H1 (cell line): ENCODE data around the gene NSL1. TPM values are rescaled to one million over a fixed set of nuclear protein-coding genes. Genes with fewer than 3 reads are reported as not detected.

Experiments used
- CTCF ChIA-PET: fragments of 300-600 bp; sonication (Branson Sonifier 250); formaldehyde crosslinking; loops from one replicate; lab custom pipeline; 2021; ENCODE audit not compliant: partially characterized antibody; lab: Charles Lee
- POLR2A ChIA-PET: fragments of 300-600 bp; sonication (Branson Sonifier 250); formaldehyde crosslinking; loops from one replicate; lab custom pipeline; 2021; ENCODE audit warnings: inconsistent platforms; ENCODE audit not compliant: partially characterized antibody; lab: Charles Lee
- DNase-seq, 2 experiments: peaks; one replicate each; pipeline versions ENCODE4 v3.0.0 to v3.0.0-alpha.2; 2010 to 2022; ENCODE audit warnings: low spot score in 2 of 2, low read depth in 1 of 2, mixed read lengths in 1 of 2
- FAIRE-seq: peaks from 2 replicates; lab custom pipeline; 2011; peaks lifted over from hg19 to GRCh38; lab: Jason Lieb, UNC
- H2AFZ ChIP-seq: 2 replicates; pipeline ENCODE4 v1.8.1; 2012; ENCODE audit warnings: low read length, inconsistent platforms
- H2AK5ac ChIP-seq: 2 replicates; pipeline ENCODE4 v1.6.1; 2013; ENCODE audit warnings: low read depth, low read length
- H2BK120ac ChIP-seq: replicated peaks from 2 replicates; pipeline ENCODE3; 2013; ENCODE audit warnings: low read depth, low read length, inconsistent platforms
- H2BK12ac ChIP-seq: 2 replicates; pipeline ENCODE4 v1.6.1; 2013; ENCODE audit warnings: low read depth, low read length
- H2BK15ac ChIP-seq: 2 replicates; pipeline ENCODE4 v1.6.1; 2013; ENCODE audit warnings: low read length
- H2BK20ac ChIP-seq: 2 replicates; pipeline ENCODE4 v1.6.1; 2013; ENCODE audit warnings: low read length
- H2BK5ac ChIP-seq: 2 replicates; pipeline ENCODE4 v1.6.1; 2013; ENCODE audit warnings: low read depth, low read length
- H3K14ac ChIP-seq: 2 replicates; pipeline ENCODE4 v1.6.1; 2013; ENCODE audit warnings: inconsistent platforms; ENCODE audit not compliant: insufficient read length
- H3K18ac ChIP-seq: 2 replicates; pipeline ENCODE4 v1.6.1; 2013; ENCODE audit warnings: low read length; ENCODE audit errors: extremely low read depth
- H3K23ac ChIP-seq: 2 replicates; pipeline ENCODE4 v1.6.1; 2013; ENCODE audit warnings: inconsistent platforms; ENCODE audit not compliant: insufficient read length
- H3K23me2 ChIP-seq: 2 replicates; pipeline ENCODE4 v1.6.1; 2013; ENCODE audit warnings: low read depth, low read length
- H3K27ac ChIP-seq: 2 replicates; pipeline ENCODE4 v1.6.1; 2011; ENCODE audit warnings: low read depth, low read length, inconsistent platforms
- H3K27me3 ChIP-seq, 4 experiments: replicated peaks in 1 of 4; 1 replicate in 1 of 4; 2 replicates in 3 of 4; pipeline versions ENCODE4 v1.6.1 to v1.8.1; 2011 to 2013; ENCODE audit warnings: low read length in 3 of 4, mild to moderate bottlenecking in 3 of 4, inconsistent platforms in 2 of 4, mixed read lengths in 2 of 4, moderate library complexity in 1 of 4; ENCODE audit not compliant: control insufficient read depth in 3 of 4, insufficient read depth in 3 of 4; ENCODE audit errors: extremely low read depth in 1 of 4
- H3K36me3 ChIP-seq, 4 experiments: 2 replicates each; pipeline versions ENCODE4 v1.6.1 to v1.8.1; 2011 to 2013; ENCODE audit warnings: mild to moderate bottlenecking in 4 of 4, low read length in 3 of 4, moderate library complexity in 2 of 4, control low read depth in 1 of 4, inconsistent platforms in 1 of 4; ENCODE audit not compliant: insufficient read depth in 4 of 4, control insufficient read depth in 2 of 4
- H3K4ac ChIP-seq: replicated peaks from 2 replicates; pipeline ENCODE3; 2013; ENCODE audit warnings: low read length, low read depth, mixed read lengths, inconsistent platforms; ENCODE audit not compliant: insufficient read length
- H3K4me1 ChIP-seq, 4 experiments: replicated peaks in 1 of 4; 1 replicate in 1 of 4; 2 replicates in 3 of 4; pipeline versions ENCODE4 v1.6.1 to v1.8.1; 2011 to 2013; ENCODE audit warnings: low read length in 3 of 4, inconsistent platforms in 2 of 4, mixed read lengths in 1 of 4; ENCODE audit not compliant: insufficient read depth in 4 of 4, control insufficient read depth in 3 of 4
- H3K4me2 ChIP-seq, 2 experiments: 2 replicates each; pipeline versions ENCODE4 v1.6.1 to v1.8.1; 2011 to 2013; ENCODE audit warnings: low read depth in 2 of 2, low read length in 2 of 2, control low read depth in 1 of 2, inconsistent platforms in 1 of 2, mild to moderate bottlenecking in 1 of 2; ENCODE audit not compliant: insufficient read depth in 1 of 2
- H3K4me3 ChIP-seq, 4 experiments: fragments of 200-600, 300-600 bp in 1 of 4; sonication (generic), shearing (Covaris generic), sonication (Bioruptor Twin) in 1 of 4; 2 replicates each; pipeline versions ENCODE4 v1.5.1 to v1.8.1; 2011 to 2016; ENCODE audit warnings: low read length in 4 of 4, low read depth in 3 of 4, control low read depth in 2 of 4, inconsistent platforms in 2 of 4, mild to moderate bottlenecking in 2 of 4, mixed read lengths in 1 of 4, moderate library complexity in 1 of 4; ENCODE audit not compliant: insufficient read depth in 2 of 4; ENCODE audit errors: extremely low read depth in 1 of 4
- H3K56ac ChIP-seq: replicated peaks from 2 replicates; pipeline ENCODE3; 2013; ENCODE audit warnings: low read depth, mild to moderate bottlenecking, mixed read lengths, low read length, inconsistent platforms; ENCODE audit not compliant: insufficient read length
- H3K79me1 ChIP-seq: 2 replicates; pipeline ENCODE4 v1.6.1; 2013; ENCODE audit warnings: low read depth, low read length, control low read depth
- H3K79me2 ChIP-seq, 2 experiments: 2 replicates each; pipeline versions ENCODE4 v1.6.1 to v1.8.1; 2012 to 2013; ENCODE audit warnings: low read length in 2 of 2, mild to moderate bottlenecking in 2 of 2, inconsistent platforms in 1 of 2; ENCODE audit not compliant: insufficient read depth in 2 of 2, control insufficient read depth in 1 of 2
- H3K9ac ChIP-seq, 4 experiments: replicated peaks in 1 of 4; 1 replicate in 1 of 4; 2 replicates in 3 of 4; pipeline versions ENCODE4 v1.6.1 to v1.8.1; 2011 to 2013; ENCODE audit warnings: low read depth in 3 of 4, low read length in 3 of 4, control low read depth in 2 of 4, mild to moderate bottlenecking in 2 of 4, moderate library complexity in 2 of 4, inconsistent platforms in 1 of 4; ENCODE audit errors: extremely low read depth in 1 of 4
- H3K9me3 ChIP-seq, 2 experiments: 2 replicates each; pipeline versions ENCODE4 v1.6.1 to v1.8.1; 2012 to 2013; ENCODE audit warnings: mild to moderate bottlenecking in 2 of 2, moderate library complexity in 2 of 2, control low read depth in 1 of 2, inconsistent platforms in 1 of 2, low read depth in 1 of 2, low read length in 1 of 2, mixed read lengths in 1 of 2; ENCODE audit not compliant: insufficient read depth in 2 of 2
- H4K20me1 ChIP-seq, 2 experiments: replicated peaks in 1 of 2; 2 replicates each; pipeline versions ENCODE3 to v1.8.1; 2011 to 2013; ENCODE audit warnings: inconsistent platforms in 2 of 2, low read length in 2 of 2, mild to moderate bottlenecking in 1 of 2; ENCODE audit not compliant: insufficient read depth in 2 of 2, control insufficient read depth in 1 of 2
- H4K5ac ChIP-seq: 2 replicates; pipeline ENCODE4 v1.6.1; 2013; ENCODE audit warnings: low read length, low read depth, mixed read lengths, inconsistent platforms; ENCODE audit not compliant: insufficient read length
- H4K8ac ChIP-seq: 2 replicates; pipeline ENCODE4 v1.8.0; 2013; ENCODE audit warnings: mild to moderate bottlenecking, moderate library complexity, low read length, inconsistent platforms; ENCODE audit not compliant: insufficient read depth; ENCODE audit errors: extremely low read depth
- H4K91ac ChIP-seq: replicated peaks from 2 replicates; pipeline ENCODE3; 2013; ENCODE audit warnings: low read length, mixed read lengths, inconsistent platforms; ENCODE audit not compliant: insufficient read length
- BCL11A ChIP-seq, 2 experiments: IDR thresholded peaks; one replicate each; pipeline ENCODE4 v1.6.1; 2011; ENCODE audit warnings: low read depth in 2 of 2, low read length in 2 of 2, mild to moderate bottlenecking in 2 of 2
- CTBP2 ChIP-seq: IDR thresholded peaks from 2 replicates; pipeline ENCODE4 v1.7.0; 2011; ENCODE audit warnings: borderline replicate concordance, mild to moderate bottlenecking, moderate library complexity, mixed read lengths, low read length; ENCODE audit not compliant: insufficient read depth, insufficient read length
- EP300 ChIP-seq, 2 experiments: IDR thresholded peaks; 1 replicate in 1 of 2; 2 replicates in 1 of 2; pipeline ENCODE4 v1.6.1; 2011 to 2012; ENCODE audit warnings: low read depth in 2 of 2, low read length in 2 of 2, mild to moderate bottlenecking in 2 of 2, borderline replicate concordance in 1 of 2, inconsistent platforms in 1 of 2, moderate library complexity in 1 of 2
- GTF2F1 ChIP-seq: IDR thresholded peaks from 2 replicates; pipeline ENCODE4 v1.6.1; 2012; ENCODE audit warnings: low read depth, low read length, improper control_type of control experiment, borderline replicate concordance
- HDAC6 ChIP-seq: IDR thresholded peaks from one replicate; pipeline ENCODE4 v1.7.1; 2012; ENCODE audit warnings: low read depth, mild to moderate bottlenecking, inconsistent platforms, low read length, moderate library complexity
- POU5F1 ChIP-seq: IDR thresholded peaks from 2 replicates; pipeline ENCODE4 v1.6.1; 2011; ENCODE audit warnings: low read depth, mild to moderate bottlenecking, low read length, moderate library complexity
- SP2 ChIP-seq: IDR thresholded peaks from 2 replicates; pipeline ENCODE4 v1.6.1; 2012; ENCODE audit warnings: mild to moderate bottlenecking, low read length, inconsistent platforms
- TAF1 ChIP-seq: IDR thresholded peaks from 2 replicates; pipeline ENCODE4 v1.6.1; 2011; ENCODE audit warnings: mild to moderate bottlenecking, low read depth, low read length
- TCF12 ChIP-seq: IDR thresholded peaks from 2 replicates; pipeline ENCODE4 v1.6.1; 2011; ENCODE audit warnings: low read depth, mild to moderate bottlenecking, low read length
- USF2 ChIP-seq: IDR thresholded peaks from 2 replicates; pipeline ENCODE4 v1.6.1; 2011; ENCODE audit warnings: low read length, improper control_type of control experiment
- YY1 ChIP-seq: IDR thresholded peaks from 2 replicates; pipeline ENCODE4 v1.6.1; 2011; ENCODE audit warnings: low read depth, mild to moderate bottlenecking, low read length
- ZNF274 ChIP-seq: IDR thresholded peaks from 2 replicates; pipeline ENCODE4 v1.7.0; 2012; ENCODE audit warnings: low read length, borderline replicate concordance; ENCODE audit errors: extremely low read depth
- WGBS, 2 experiments: shearing (Covaris generic) in 1 of 2; methylation state at CpG; one replicate each; pipeline versions ENCODE4 v1.1.6 to v1.1.7; 2013 to 2015; ENCODE audit warnings: low lambda C conversion rate in 2 of 2, mixed read lengths in 2 of 2, inconsistent platforms in 1 of 2, low coverage in 1 of 2, missing lambda C conversion rate in 1 of 2; ENCODE audit not compliant: insufficient replicate concordance in 2 of 2, insufficient coverage in 1 of 2, insufficient read length in 1 of 2; ENCODE audit errors: extremely low coverage in 1 of 2, missing lambda C conversion rate in 1 of 2; 5-methylcytosine and 5-hydroxymethylcytosine counted together
- polyA plus RNA-seq, 7 experiments: library from polyadenylated mRNA; depleted of rRNA in 3 of 7; stranded (reverse) in 5 of 7; unstranded in 2 of 7; fragments of >200 nt in 5 of 7; fragments of 200-250 nt in 2 of 7; gene quantifications; 1 replicate in 5 of 7; 2 replicates in 1 of 7; 4 replicates in 1 of 7; pipeline versions ENCODE4 v1.2.1 to v1.2.3, GENCODE V29; 2011 to 2013; ENCODE audit warnings: missing spikeins in 2 of 7, mixed read lengths in 2 of 7
- total RNA-seq: library from RNA; stranded (reverse); fragmentation: NEBNext Ultra II Directional; extraction: Animal tissue kit (Norgen Biotek cat#: 25700); gene quantifications from 2 replicates; pipeline ENCODE4 v1.2.1, GENCODE V29; 2021

NSL1 gene
- total and polyA plus RNA-seq, 2 of the 8 experiments (the other 6 are each of a cell fraction or from before 2014, with no cell fraction given), result 25.4 to 51.7 TPM

GRCh38 chr1:212822956-212823355, 31.4 kb upstream of the NSL1 start:
- H3K4me1 ChIP-seq, result peaks cover 0 to 2% (median 0%) of the 10 kb centered on the region in 4 experiments; a peak in 1 of 7 replicates
- no peak overlapping the region for H2BK120ac ChIP-seq
- no peaks in the 10 kb centered on the region for H3K79me2 ChIP-seq
- no peak overlapping the region for H3K4me2 ChIP-seq
- H3K18ac ChIP-seq, result no peak overlapping the region
- no peaks in the 10 kb centered on the region for H3K79me1 ChIP-seq
- no peak overlapping the region for H2BK20ac ChIP-seq
- no peaks in the 10 kb centered on the region for H3K27me3 ChIP-seq
- no peak overlapping the region for H3K23ac ChIP-seq
- H3K36me3 ChIP-seq, result no peaks in the 10 kb centered on the region; a peak in 1 of 8 replicates
- no peaks in the 10 kb centered on the region for H3K9me3 ChIP-seq
- H2BK15ac ChIP-seq, result no peak overlapping the region
- H2BK5ac ChIP-seq, result no peak overlapping the region
- H4K5ac ChIP-seq, result no peak overlapping the region
- H3K9ac ChIP-seq, result no peak overlapping the region
- no peak overlapping the region for H4K8ac ChIP-seq
- CTCF ChIA-PET, result interaction anchor here (0.8 to 1.9 kb wide), 3 partner anchors 8 to 11 kb away, joined by 3 to 7 read pairs (median 3); no protein-coding TSS in a partner anchor
- no peak for DNase-seq
- no peak overlapping the region for H2AK5ac ChIP-seq
- WGBS, 2 experiments, result 95% methylated on average over 3 of the region's 3 CpGs; no CpG with 5 or more reads in 1 of the 2 experiments
- TF ChIP-seq POU5F1 (no peak), TCF12 (no peak), CTBP2 (no peak), GTF2F1 (no peak), TAF1 (no peak), YY1 (no peak), USF2 (no peak), SP2 (no peak), BCL11A (IDR thresholded peaks at IDR 0.05; ENCODE audit: low read depth in 2 of 2, low read length in 2 of 2) (no peak), ZNF274 (no peak), HDAC6 (no peak), EP300 (IDR thresholded peaks at IDR 0.05; ENCODE audit: borderline replicate concordance in 1 of 2, low read depth in 2 of 2, low read length in 2 of 2) (no peak)
- POLR2A ChIA-PET, result interaction anchor here (1.0 to 1.3 kb wide), 2 partner anchors 8 to 11 kb away, joined by 3 to 4 read pairs; no protein-coding TSS in a partner anchor
- no peak overlapping the region for H3K27ac ChIP-seq
- FAIRE-seq, result no peak
- H3K14ac ChIP-seq, result no peak overlapping the region
- no peaks in the 10 kb centered on the region for H3K23me2 ChIP-seq
- H3K4ac ChIP-seq, result no peak overlapping the region
- no peak overlapping the region for H3K56ac ChIP-seq
- H4K20me1 ChIP-seq, result no peaks in the 10 kb centered on the region
- no peak overlapping the region for H2AFZ ChIP-seq
- no peak overlapping the region for H4K91ac ChIP-seq
- no peak overlapping the region for H3K4me3 ChIP-seq
- no peak overlapping the region for H2BK12ac ChIP-seq
